NCI-H128 (cell line): ENCODE measurements around the gene EPB42.

ENCODE experiments used
- DNase-seq: peaks from one replicate; lab custom pipeline; 2025; ENCODE audit not compliant: unreplicated experiment; lab: John Stamatoyannopoulos, UW

Gene EPB42

GRCh38 chr15:43220991-43221403 is at the start of gene EPB42:
Gene EPB42, minus strand, starts transcription at chr15:43221018. Its CDS starts 193 bp downstream, at chr15:43220825.
- DNase-seq = no peak

GRCh38 chr15:43270113-43270665 is 49.4 kb upstream of the EPB42 start:
- no peak for DNase-seq

- no peak for DNase-seq
These were observed 47.6 kb upstream of the EPB42 start for GRCh38 chr15:43268111-43269105.

- no peak for DNase-seq
These were observed 46.6 kb upstream of the EPB42 start for GRCh38 chr15:43267439-43267838.

DNA sequence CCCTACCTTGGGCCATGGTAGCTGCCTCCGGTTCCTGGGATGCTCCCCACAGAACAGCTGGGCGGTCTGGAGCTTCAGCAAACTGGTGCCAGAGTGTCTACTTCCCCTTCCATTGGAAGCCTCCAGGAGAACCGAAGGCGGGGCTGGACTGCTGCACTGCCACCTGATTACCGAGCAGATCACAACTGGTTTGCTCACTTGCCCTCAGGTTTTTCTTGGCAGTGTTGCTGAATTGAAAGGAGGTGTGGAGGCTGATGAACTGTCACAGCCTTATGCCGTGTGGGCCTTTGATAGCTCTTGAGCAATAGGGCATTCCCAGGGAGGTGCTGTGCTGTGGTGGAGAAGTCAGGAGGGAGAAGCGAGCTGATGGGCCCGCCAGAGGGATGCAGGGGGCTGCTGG is 46.0 kb upstream of the EPB42 start, which contains the start of gene TGM5:
TGM5 (minus strand) TSS at position 95 of the 400 bp plus-strand sequence; CDS start at position 16, 79 bp downstream.
- DNase-seq = no peak

DNA sequence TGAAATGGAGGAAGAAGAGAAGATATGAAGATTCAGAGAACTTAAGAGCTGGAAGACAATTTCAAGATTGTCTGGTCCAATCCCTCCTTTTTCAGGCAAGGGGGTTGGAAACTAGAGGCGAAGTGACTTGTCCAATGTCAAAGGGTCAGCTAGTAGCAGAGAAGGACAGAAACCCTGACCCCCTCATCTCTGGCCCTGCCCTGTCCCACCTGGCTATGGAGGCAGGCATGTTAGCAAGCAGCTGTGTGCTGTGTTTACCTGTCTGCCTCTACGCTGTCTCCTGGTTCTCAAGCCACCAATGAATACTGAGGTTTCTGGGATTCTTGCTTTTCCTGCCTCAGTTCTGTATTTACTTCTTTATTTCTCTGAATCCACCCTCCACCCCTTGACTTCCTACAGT is 45.6 kb upstream of the EPB42 start:
- DNase-seq = no peak

- no peak for DNase-seq
These were observed 39.3 kb upstream of the EPB42 start for GRCh38 chr15:43260011-43260615.

- DNase-seq = no peak
These were observed 38.0 kb upstream of the EPB42 start for GRCh38 chr15:43258781-43259180.

- DNase-seq = no peak
These were observed 35.5 kb upstream of the EPB42 start for GRCh38 chr15:43256341-43256740.

GRCh38 chr15:43255376-43255775 is 34.6 kb upstream of the EPB42 start:
- no peak for DNase-seq

DNA sequence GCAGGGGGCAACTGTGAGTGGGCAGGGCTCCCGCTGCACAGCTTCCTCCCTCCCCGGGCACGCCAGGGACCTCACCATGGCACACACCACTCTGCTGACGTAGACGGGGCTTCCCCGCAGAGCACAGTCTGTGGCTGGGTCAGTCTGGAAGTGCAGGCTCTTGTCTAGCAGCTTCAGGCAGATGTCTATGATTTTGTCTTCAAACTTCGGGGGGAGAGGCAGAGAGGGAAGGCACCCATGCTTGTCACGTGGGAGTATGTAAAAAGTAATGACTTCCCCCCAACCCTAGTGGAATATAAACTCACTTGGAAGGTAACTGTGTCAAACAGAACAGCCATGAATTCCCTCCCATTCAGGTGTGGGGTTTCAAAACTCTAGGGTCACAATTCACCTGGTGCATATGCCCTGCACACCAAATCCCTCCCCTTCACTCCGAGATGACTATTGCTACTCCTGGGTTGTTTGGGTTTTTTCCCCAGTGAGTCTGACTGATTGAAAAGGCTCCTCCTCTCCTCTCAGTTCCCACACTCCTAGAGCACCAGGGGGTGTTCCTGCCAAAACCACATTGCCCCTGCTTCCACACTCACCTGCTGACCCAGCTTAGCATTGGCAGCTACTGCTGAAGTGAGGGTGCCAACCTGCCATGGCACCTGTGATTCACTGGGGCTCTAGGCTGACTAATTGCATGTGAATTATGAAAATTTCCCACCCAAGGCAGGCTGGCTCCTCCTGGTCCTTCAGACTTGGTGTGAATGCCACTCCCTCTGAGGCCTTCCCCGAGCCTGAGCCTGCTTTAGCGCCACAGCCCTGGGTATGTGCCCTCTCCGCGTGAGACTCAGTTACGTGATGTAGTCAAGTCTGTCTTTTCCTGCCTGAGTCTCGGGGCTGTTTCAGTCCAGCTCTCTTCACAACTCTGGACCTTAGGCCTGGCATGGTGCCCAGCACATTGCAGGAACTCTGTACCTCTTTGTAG is 32.9 kb upstream of the EPB42 start:
- DNase-seq = no peak

GRCh38 chr15:43251871-43252250 is 31.0 kb upstream of the EPB42 start:
- DNase-seq = no peak

DNA sequence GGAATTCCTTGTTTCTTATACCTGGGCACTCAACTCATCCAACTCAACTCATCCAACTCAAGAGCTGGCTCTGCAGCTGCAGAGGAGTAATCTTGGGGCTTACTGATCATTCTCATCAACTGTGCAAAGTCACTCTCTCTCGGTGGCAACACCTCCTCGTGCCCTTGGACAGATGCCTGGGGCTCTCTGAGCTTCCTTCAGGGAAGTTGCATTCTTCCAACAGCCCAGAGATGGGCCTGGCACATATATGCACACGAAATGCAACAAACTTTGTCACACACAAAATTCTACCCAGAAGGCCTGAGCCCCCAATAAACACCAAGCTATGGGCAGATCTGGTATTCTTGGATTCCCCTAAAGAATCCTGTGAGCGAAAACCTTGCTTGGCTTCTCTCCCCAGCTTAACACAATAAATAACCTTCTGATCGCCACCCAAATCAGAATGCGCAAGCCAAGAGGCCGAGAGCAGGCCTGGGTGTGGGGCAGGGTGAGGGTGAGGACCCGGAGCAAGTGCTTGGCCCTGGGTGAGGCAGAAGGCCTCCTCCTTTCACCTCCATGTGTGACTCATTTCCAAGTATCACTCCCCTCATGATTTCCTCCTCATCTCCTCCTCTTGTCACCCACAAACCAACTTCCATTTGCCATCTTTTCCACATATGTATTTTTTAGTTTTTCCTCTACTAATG is 30.5 kb upstream of the EPB42 start:
- DNase-seq = no peak

- no peak for DNase-seq
These were observed 30.0 kb upstream of the EPB42 start for GRCh38 chr15:43250785-43251184.

GRCh38 chr15:43249699-43250203 is 28.9 kb upstream of the EPB42 start:
- DNase-seq = no peak

DNA sequence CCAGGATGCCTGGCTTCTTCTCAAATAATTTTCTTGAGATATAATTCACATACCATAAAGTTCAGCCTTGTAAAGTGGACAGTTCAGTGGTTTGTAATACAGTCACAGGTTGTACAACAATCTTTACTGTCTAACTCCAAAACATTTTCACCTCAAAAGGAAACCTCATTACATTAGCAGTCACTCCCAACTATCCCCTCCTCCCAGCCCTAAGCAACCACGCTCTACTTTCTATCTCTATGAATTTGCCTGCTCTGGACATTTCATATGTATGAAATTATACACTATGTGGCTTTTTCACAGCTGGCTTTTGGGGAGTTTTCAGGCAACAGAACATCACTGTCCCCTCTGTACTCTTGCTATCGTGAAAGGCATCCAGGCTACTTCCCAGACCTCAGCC is 28.4 kb upstream of the EPB42 start:
- DNase-seq = no peak

- DNase-seq = no peak
These were observed 25.5 kb upstream of the EPB42 start for GRCh38 chr15:43246261-43246774.

- no peak for DNase-seq
These were observed 23.3 kb upstream of the EPB42 start for GRCh38 chr15:43244092-43244491.

- DNase-seq = no peak
These were observed 22.3 kb upstream of the EPB42 start for GRCh38 chr15:43243020-43243645.
